ENCODE measurements around the gene RCAN1. TPM values are rescaled to one million over a fixed set of nuclear protein-coding genes. Genes with fewer than 3 reads are reported as not detected.

Gene RCAN1
- total and polyA plus RNA-seq, 9 of the 15 experiments (the other 6 are each of a cell fraction or from before 2014, with no cell fraction given): 4.4 to 16.5 (median 12.3) TPM

GRCh38 chr21:34520764-34521508 lies 94.0 kb downstream of the RCAN1 start (continued):
- no peak for TF ChIP-seq E2F8 (IDR thresholded peaks at IDR 0.05; ENCODE audit: low read depth, partially characterized antibody)
- no peak for TF ChIP-seq KLF13 (tag; IDR thresholded peaks at IDR 0.05; ENCODE audit: borderline replicate concordance, low read depth)
- no peak for TF ChIP-seq RNF219 (CRISPR knock-in tag; IDR thresholded peaks at IDR 0.05)
- no peak for TF ChIP-seq ZBTB17 (CRISPR knock-in tag; IDR thresholded peaks at IDR 0.05)
- no peak for TF ChIP-seq CREB3L1 (IDR thresholded peaks at IDR 0.05; ENCODE audit: borderline replicate concordance, low read depth)
- TF ChIP-seq HOMEZ (CRISPR knock-in tag; IDR thresholded peaks at IDR 0.05): no peak
- no peak for TF ChIP-seq CTCFL (IDR thresholded peaks at IDR 0.05; ENCODE audit: borderline replicate concordance, insufficient read depth, low read depth, low read length, poor library complexity, severe bottlenecking)
- TF ChIP-seq NRF1 (conservative IDR thresholded peaks at IDR 0.05 in 1 of 2, IDR thresholded peaks at IDR 0.05 in 1 of 2): no peak
